Panc1 (cell line): ENCODE results near the gene ZNF124.
A peak's percentile ranks its signal among the peaks of the same experiment; 100 is the strongest.

Source experiments
- POLR2AphosphoS5 ChIP-seq: IDR thresholded peaks from 2 replicates; pipeline ENCODE4 v1.6.1; 2012; ENCODE audit warnings: mild to moderate bottlenecking, low read depth, low read length, moderate library complexity
- REST ChIP-seq, 2 experiments: IDR thresholded peaks; 2 replicates each; pipeline ENCODE4 v1.6.1; 2011 to 2012; ENCODE audit warnings: low read depth in 2 of 2, control low read depth in 1 of 2, low read length in 1 of 2, mild to moderate bottlenecking in 1 of 2, moderate library complexity in 1 of 2; ENCODE audit not compliant: insufficient read depth in 1 of 2
- SIN3A ChIP-seq: IDR thresholded peaks from 2 replicates; pipeline ENCODE4 v1.6.1; 2012; ENCODE audit warnings: low read depth, mild to moderate bottlenecking, low read length, moderate library complexity, borderline replicate concordance; ENCODE audit not compliant: insufficient read depth
- TCF7L2 ChIP-seq: IDR thresholded peaks from 2 replicates; pipeline ENCODE4 v1.6.1; 2011; ENCODE audit warnings: mild to moderate bottlenecking, low read depth, low read length, inconsistent platforms
- TF ChIP-seq, protein P1 (sequence below): fragments of 450-650 bp; IDR thresholded peaks from 2 replicates; pipeline ENCODE4 v1.5.1; 2017; ENCODE audit warnings: mild to moderate bottlenecking

GRCh38 chr1:247118946-247119446 lies 52.8 kb downstream of the ZNF124 start:
- TF ChIP-seq, protein P1, sequence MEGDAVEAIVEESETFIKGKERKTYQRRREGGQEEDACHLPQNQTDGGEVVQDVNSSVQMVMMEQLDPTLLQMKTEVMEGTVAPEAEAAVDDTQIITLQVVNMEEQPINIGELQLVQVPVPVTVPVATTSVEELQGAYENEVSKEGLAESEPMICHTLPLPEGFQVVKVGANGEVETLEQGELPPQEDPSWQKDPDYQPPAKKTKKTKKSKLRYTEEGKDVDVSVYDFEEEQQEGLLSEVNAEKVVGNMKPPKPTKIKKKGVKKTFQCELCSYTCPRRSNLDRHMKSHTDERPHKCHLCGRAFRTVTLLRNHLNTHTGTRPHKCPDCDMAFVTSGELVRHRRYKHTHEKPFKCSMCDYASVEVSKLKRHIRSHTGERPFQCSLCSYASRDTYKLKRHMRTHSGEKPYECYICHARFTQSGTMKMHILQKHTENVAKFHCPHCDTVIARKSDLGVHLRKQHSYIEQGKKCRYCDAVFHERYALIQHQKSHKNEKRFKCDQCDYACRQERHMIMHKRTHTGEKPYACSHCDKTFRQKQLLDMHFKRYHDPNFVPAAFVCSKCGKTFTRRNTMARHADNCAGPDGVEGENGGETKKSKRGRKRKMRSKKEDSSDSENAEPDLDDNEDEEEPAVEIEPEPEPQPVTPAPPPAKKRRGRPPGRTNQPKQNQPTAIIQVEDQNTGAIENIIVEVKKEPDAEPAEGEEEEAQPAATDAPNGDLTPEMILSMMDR, result peak; percentile 78
- TF ChIP-seq POLR2AphosphoS5, result no peak
- no peak for TF ChIP-seq REST (IDR thresholded peaks at IDR 0.05; ENCODE audit: insufficient read depth in 1 of 2, low read depth in 2 of 2, low read length in 1 of 2)
- TF ChIP-seq SIN3A, result no peak
- no peak for TF ChIP-seq TCF7L2
